ENCODE results near the gene NUBPL. TPM values are rescaled to one million over a fixed set of nuclear protein-coding genes. Genes with fewer than 3 reads are reported as not detected.
"Not testable (repeated sequence)": the region's sequence is repeated elsewhere in the genome, so short reads cannot be mapped to it uniquely, and the experiment has no call there.

The NUBPL gene
- total RNA-seq, 4 donors from 2014 or later, result 1.9 to 45.2 (median 11.6) TPM

- H3K27ac ChIP-seq, result no peak overlapping the region
- no peak for TF ChIP-seq EP300 (IDR thresholded peaks at IDR 0.05; ENCODE audit: low read depth)
- TF ChIP-seq, protein P1, sequence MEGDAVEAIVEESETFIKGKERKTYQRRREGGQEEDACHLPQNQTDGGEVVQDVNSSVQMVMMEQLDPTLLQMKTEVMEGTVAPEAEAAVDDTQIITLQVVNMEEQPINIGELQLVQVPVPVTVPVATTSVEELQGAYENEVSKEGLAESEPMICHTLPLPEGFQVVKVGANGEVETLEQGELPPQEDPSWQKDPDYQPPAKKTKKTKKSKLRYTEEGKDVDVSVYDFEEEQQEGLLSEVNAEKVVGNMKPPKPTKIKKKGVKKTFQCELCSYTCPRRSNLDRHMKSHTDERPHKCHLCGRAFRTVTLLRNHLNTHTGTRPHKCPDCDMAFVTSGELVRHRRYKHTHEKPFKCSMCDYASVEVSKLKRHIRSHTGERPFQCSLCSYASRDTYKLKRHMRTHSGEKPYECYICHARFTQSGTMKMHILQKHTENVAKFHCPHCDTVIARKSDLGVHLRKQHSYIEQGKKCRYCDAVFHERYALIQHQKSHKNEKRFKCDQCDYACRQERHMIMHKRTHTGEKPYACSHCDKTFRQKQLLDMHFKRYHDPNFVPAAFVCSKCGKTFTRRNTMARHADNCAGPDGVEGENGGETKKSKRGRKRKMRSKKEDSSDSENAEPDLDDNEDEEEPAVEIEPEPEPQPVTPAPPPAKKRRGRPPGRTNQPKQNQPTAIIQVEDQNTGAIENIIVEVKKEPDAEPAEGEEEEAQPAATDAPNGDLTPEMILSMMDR (IDR thresholded peaks at IDR 0.05), result no peak
- no peak for TF ChIP-seq POLR2AphosphoS5 (IDR thresholded peaks at IDR 0.05)
- no peak for TF ChIP-seq POLR2A (IDR thresholded peaks at IDR 0.05)
- intact Hi-C loops (cut with DNase I; ENCODE audit: low total_unique reads) (no loop called here), in situ Hi-C loops (cut with MboI; ENCODE audit: low pct_ligation_motif_present in 1 of 4, low pct_unique_long_range_greater_than_20kb in 1 of 4, low sequenced_read_pairs in 3 of 4) (loop anchor here in 1 of 4 donors (25.0 kb wide), 1 partner anchor 277 kb away; no protein-coding TSS in a partner anchor)
- peaks cover 0 to 7% (median 0%) of the 10 kb centered on the region in 4 donors for H3K4me1 ChIP-seq
- H3K36me3 ChIP-seq, result no peaks in the 10 kb centered on the region
- H3K27me3 ChIP-seq, result no peaks in the 10 kb centered on the region
- no peak for DNase-seq
- no peaks in the 10 kb centered on the region for H3K9me3 ChIP-seq
- 82 to 92% methylated on average over 2 of the region's 2 CpGs for WGBS, 2 donors (ENCODE audit: low coverage in 1 of 2)
- H3K4me3 ChIP-seq, result no peak overlapping the region
Measured at GRCh38 chr14:31889297-31889696, 328.1 kb downstream of the NUBPL start.

DNA sequence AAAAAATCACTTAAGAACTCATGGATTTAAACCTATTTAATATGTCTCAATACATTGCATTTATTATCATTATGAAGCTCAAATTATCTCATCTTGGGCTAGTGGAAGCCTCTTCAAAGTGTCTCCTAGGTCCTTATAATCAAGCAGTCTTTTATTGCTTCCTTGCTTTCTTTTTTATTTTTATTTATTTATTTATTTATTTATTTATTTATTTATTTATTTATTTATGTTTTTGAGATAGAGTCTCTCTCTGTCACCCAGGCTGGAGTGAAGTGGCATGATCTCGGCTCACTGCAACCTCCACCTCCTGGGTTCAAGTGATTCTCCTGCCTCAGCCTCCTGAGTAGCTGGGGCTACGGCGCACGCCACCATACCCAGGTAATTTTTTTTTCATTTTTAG is 329.0 kb downstream of the NUBPL start:
- DNase-seq; intact Hi-C loops (cut with DNase I; ENCODE audit: low total_unique reads); H3K27ac ChIP-seq; H3K4me1 ChIP-seq; H3K27me3 ChIP-seq; H3K9me3 ChIP-seq; H3K36me3 ChIP-seq; H3K4me3 ChIP-seq: not testable (repeated sequence)
- WGBS, 2 donors (ENCODE audit: low coverage in 1 of 2), result 95 to 100% methylated on average over 4 of the region's 4 CpGs
- in situ Hi-C loops (cut with MboI; ENCODE audit: low pct_ligation_motif_present in 1 of 4, low pct_unique_long_range_greater_than_20kb in 1 of 4, low sequenced_read_pairs in 3 of 4), result loop anchor here in 1 of 4 donors (25.0 kb wide), 1 partner anchor 278 kb away; no protein-coding TSS in a partner anchor

- TF ChIP-seq EP300 (IDR thresholded peaks at IDR 0.05; ENCODE audit: low read depth), result no peak
- no peak for TF ChIP-seq POLR2AphosphoS5 (IDR thresholded peaks at IDR 0.05)
- no peak for TF ChIP-seq POLR2A (IDR thresholded peaks at IDR 0.05)
- TF ChIP-seq, protein P1 (IDR thresholded peaks at IDR 0.05), result no peak
- Histone ChIP-seq H3K27ac (no peak overlapping the region), H3K4me1 (peaks cover 0 to 7% (median 0%) of the 10 kb centered on the region in 4 donors), H3K36me3 (no peaks in the 10 kb centered on the region), H3K27me3 (no peaks in the 10 kb centered on the region), H3K9me3 (no peaks in the 10 kb centered on the region), H3K4me3 (no peak overlapping the region)
- in situ Hi-C loops (cut with MboI; ENCODE audit: low pct_ligation_motif_present in 1 of 4, low pct_unique_long_range_greater_than_20kb in 1 of 4, low sequenced_read_pairs in 3 of 4) (loop anchor here in 1 of 4 donors (25.0 kb wide), 1 partner anchor 281 kb away; no protein-coding TSS in a partner anchor), intact Hi-C loops (cut with DNase I; ENCODE audit: low total_unique reads) (no loop called here)
- no peak for DNase-seq
- whole genome bisulfite sequencing, 2 donors (ENCODE audit: low coverage in 1 of 2), result 62 to 100% methylated on average over 1 to 5 of the region's 5 CpGs
Measured at GRCh38 chr14:31893221-31893757, 332.1 kb downstream of the NUBPL start.

DNA sequence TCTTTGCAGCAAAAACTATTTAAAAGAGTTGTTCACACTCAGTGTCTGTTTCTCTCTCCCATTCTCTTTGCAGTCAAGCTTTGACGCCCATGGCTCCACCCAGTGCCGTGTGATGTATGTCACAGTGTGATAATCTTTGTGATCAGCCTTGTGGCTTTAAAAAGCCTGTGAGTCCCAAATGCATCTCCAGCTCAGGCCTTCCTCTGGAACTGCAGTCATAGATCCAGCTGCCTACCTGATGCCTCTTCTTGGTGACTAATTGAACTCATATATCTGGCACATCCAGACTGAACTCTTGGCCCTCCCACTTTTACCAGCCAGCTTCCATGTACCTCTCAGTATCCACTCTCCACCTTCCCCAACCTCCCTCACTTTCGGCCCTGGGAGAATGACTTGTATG is 333.1 kb downstream of the NUBPL start:
- intact Hi-C loops (cut with DNase I; ENCODE audit: low total_unique reads) (no loop called here), in situ Hi-C loops (cut with MboI; ENCODE audit: low pct_ligation_motif_present in 1 of 4, low pct_unique_long_range_greater_than_20kb in 1 of 4, low sequenced_read_pairs in 3 of 4) (loop anchor here in 1 of 4 donors (25.0 kb wide), 1 partner anchor 282 kb away; no protein-coding TSS in a partner anchor)
- Histone ChIP-seq H3K9me3 (no peaks in the 10 kb centered on the region), H3K36me3 (no peaks in the 10 kb centered on the region), H3K4me1 (peaks cover 0 to 7% (median 0%) of the 10 kb centered on the region in 4 donors), H3K27me3 (no peaks in the 10 kb centered on the region), H3K27ac (no peak overlapping the region), H3K4me3 (no peak overlapping the region)
- TF ChIP-seq, protein P1 (IDR thresholded peaks at IDR 0.05), result no peak
- TF ChIP-seq POLR2AphosphoS5 (IDR thresholded peaks at IDR 0.05) (no peak), POLR2A (IDR thresholded peaks at IDR 0.05) (no peak), EP300 (IDR thresholded peaks at IDR 0.05; ENCODE audit: low read depth) (no peak)
- 82 to 84% methylated on average over 3 of the region's 3 CpGs for WGBS, 2 donors (ENCODE audit: low coverage in 1 of 2)
- DNase-seq, result no peak
